Measurements from ENCODE around the gene EIF2B1. TPM values are rescaled to one million over a fixed set of nuclear protein-coding genes. Genes with fewer than 3 reads are reported as not detected.

EIF2B1 gene
- total and polyA plus RNA-seq, 2 donors (not counting 1 experiment from before 2014, with no cell fraction given): 23.1 to 36.1 TPM

DNA sequence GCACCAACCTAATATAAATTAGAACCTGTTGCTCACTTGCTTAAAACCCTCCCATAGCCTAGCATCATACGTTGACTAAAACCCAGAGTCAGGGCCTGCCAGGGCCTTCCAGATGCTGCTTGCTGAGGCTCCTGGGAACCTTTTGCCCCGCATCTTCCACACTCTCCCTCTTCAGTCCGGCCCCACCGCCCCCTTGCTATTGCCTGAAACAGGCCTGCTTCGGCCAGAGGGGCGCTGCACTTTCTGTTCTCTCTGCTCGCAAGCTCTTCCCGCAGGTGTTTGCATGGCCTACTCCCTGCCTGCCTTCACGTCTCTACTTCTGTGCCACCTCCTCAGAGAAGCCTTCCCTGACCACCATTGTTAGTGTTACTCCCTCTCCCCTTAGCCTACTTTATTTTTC is 23.7 kb upstream of the EIF2B1 start:
- Histone ChIP-seq H3K27me3 (ENCODE audit: control insufficient read depth, insufficient read depth, low read length) (no peaks in the 10 kb centered on the region), H4K20me1 (ENCODE audit: control insufficient read depth, extremely low read depth, insufficient read depth, low read length) (no peaks in the 10 kb centered on the region), H3K4me2 (ENCODE audit: extremely low read depth, insufficient read depth, low read length) (no peak overlapping the region), H3K9me3 (ENCODE audit: control insufficient read depth, insufficient read depth, low read depth, low read length) (no peaks in the 10 kb centered on the region), H2AFZ (ENCODE audit: low read length) (no peak overlapping the region), H3K4me1 (ENCODE audit: control insufficient read depth, extremely low read depth, insufficient read depth, low read length) (peaks cover 5% of the 10 kb centered on the region), H3K4me3 (replicated peaks in 1 of 4; ENCODE audit: control extremely low read depth in 1 of 4, insufficient read depth in 1 of 4, low read depth in 3 of 4, low read length in 4 of 4) (no peak overlapping the region), H3K27ac (ENCODE audit: insufficient read depth, low read length) (no peak overlapping the region), H3K79me2 (ENCODE audit: control insufficient read depth, insufficient read depth, low read length) (no peaks in the 10 kb centered on the region), H3K36me3 (ENCODE audit: control insufficient read depth, insufficient read depth, low read length) (peaks cover 2% of the 10 kb centered on the region), H3K9ac (ENCODE audit: insufficient read depth, low read length) (no peak overlapping the region)
- DNase-seq (ENCODE audit: low read depth in 2 of 2): no peak
- TF ChIP-seq EZH2 (IDR thresholded peaks at IDR 0.05; ENCODE audit: low read length, missing control alignments) (no peak), CTCF (conservative IDR thresholded peaks at IDR 0.05 in 1 of 2, IDR thresholded peaks at IDR 0.05 in 1 of 2; ENCODE audit: low read depth in 1 of 2, low read length in 2 of 2) (no peak)

- Histone ChIP-seq H3K9ac (ENCODE audit: insufficient read depth, low read length) (no peak overlapping the region), H2AFZ (ENCODE audit: low read length) (no peak overlapping the region), H3K4me2 (ENCODE audit: extremely low read depth, insufficient read depth, low read length) (no peak overlapping the region), H3K27me3 (ENCODE audit: control insufficient read depth, insufficient read depth, low read length) (no peaks in the 10 kb centered on the region), H3K79me2 (ENCODE audit: control insufficient read depth, insufficient read depth, low read length) (no peaks in the 10 kb centered on the region), H3K36me3 (ENCODE audit: control insufficient read depth, insufficient read depth, low read length) (peaks cover 2% of the 10 kb centered on the region), H4K20me1 (ENCODE audit: control insufficient read depth, extremely low read depth, insufficient read depth, low read length) (no peaks in the 10 kb centered on the region), H3K9me3 (ENCODE audit: control insufficient read depth, insufficient read depth, low read depth, low read length) (no peaks in the 10 kb centered on the region), H3K4me1 (ENCODE audit: control insufficient read depth, extremely low read depth, insufficient read depth, low read length) (peaks cover 5% of the 10 kb centered on the region), H3K4me3 (replicated peaks in 1 of 4; ENCODE audit: control extremely low read depth in 1 of 4, insufficient read depth in 1 of 4, low read depth in 3 of 4, low read length in 4 of 4) (no peak overlapping the region), H3K27ac (ENCODE audit: insufficient read depth, low read length) (no peak overlapping the region)
- TF ChIP-seq CTCF (conservative IDR thresholded peaks at IDR 0.05 in 1 of 2, IDR thresholded peaks at IDR 0.05 in 1 of 2; ENCODE audit: low read depth in 1 of 2, low read length in 2 of 2) (no peak), EZH2 (IDR thresholded peaks at IDR 0.05; ENCODE audit: low read length, missing control alignments) (no peak)
- DNase-seq (ENCODE audit: low read depth in 2 of 2): no peak
These were observed 22.9 kb upstream of the EIF2B1 start for GRCh38 chr12:123656392-123656791.

GRCh38 chr12:123655420-123655819 is 21.9 kb upstream of the EIF2B1 start:
- Histone ChIP-seq H3K4me3 (replicated peaks in 1 of 4; ENCODE audit: control extremely low read depth in 1 of 4, insufficient read depth in 1 of 4, low read depth in 3 of 4, low read length in 4 of 4) (no peak overlapping the region), H3K4me2 (ENCODE audit: extremely low read depth, insufficient read depth, low read length) (no peak overlapping the region), H4K20me1 (ENCODE audit: control insufficient read depth, extremely low read depth, insufficient read depth, low read length) (no peaks in the 10 kb centered on the region), H3K9me3 (ENCODE audit: control insufficient read depth, insufficient read depth, low read depth, low read length) (no peaks in the 10 kb centered on the region), H3K36me3 (ENCODE audit: control insufficient read depth, insufficient read depth, low read length) (peaks cover 2% of the 10 kb centered on the region), H3K79me2 (ENCODE audit: control insufficient read depth, insufficient read depth, low read length) (no peaks in the 10 kb centered on the region), H2AFZ (ENCODE audit: low read length) (no peak overlapping the region), H3K9ac (ENCODE audit: insufficient read depth, low read length) (no peak overlapping the region), H3K27me3 (ENCODE audit: control insufficient read depth, insufficient read depth, low read length) (no peaks in the 10 kb centered on the region), H3K4me1 (ENCODE audit: control insufficient read depth, extremely low read depth, insufficient read depth, low read length) (peaks cover 2% of the 10 kb centered on the region), H3K27ac (ENCODE audit: insufficient read depth, low read length) (no peak overlapping the region)
- no peak for DNase-seq (ENCODE audit: low read depth in 2 of 2)
- TF ChIP-seq CTCF (conservative IDR thresholded peaks at IDR 0.05 in 1 of 2, IDR thresholded peaks at IDR 0.05 in 1 of 2; ENCODE audit: low read depth in 1 of 2, low read length in 2 of 2) (no peak), EZH2 (IDR thresholded peaks at IDR 0.05; ENCODE audit: low read length, missing control alignments) (no peak)

Data from fibroblast of lung (primary cell).